HepG2 (cell line): ENCODE data around the gene C4orf46. TPM values are rescaled to one million over a fixed set of nuclear protein-coding genes. Genes with fewer than 3 reads are reported as not detected.

Experiments used
- ATAC-seq: fragments of 200-7000 bp; cut with Tn5 transposase; 3 replicates; pipeline ENCODE4 v1.9.1; 2020; ENCODE audit warnings: mild to moderate bottlenecking, moderate library complexity
- BruUV-seq: library from RNA; stranded (reverse); fragments of 400-500 nt; replicated peaks from 2 replicates; lab custom pipeline; 2021; lab: Mats Ljungman, UMichigan
- CTCF ChIA-PET: fragments of 300-600 bp; formaldehyde crosslinking; extraction: SDS; loops from one replicate; lab custom pipeline; 2021; ENCODE audit warnings: low total read pairs, inconsistent platforms, low intra/inter-chr PET ratio; lab: Yijun Ruan, JAX
- POLR2A ChIA-PET: fragments of 350-600 bp; sonication (Branson Sonifier 250); formaldehyde crosslinking; loops from one replicate; lab custom pipeline; 2020; ENCODE audit warnings: antibody characterized with exemption, inconsistent platforms; lab: Yijun Ruan, JAX
- DNase-seq: peaks from one replicate; pipeline ENCODE4 v3.0.0-alpha.2; 2015; ENCODE audit warnings: low spot score
- FAIRE-seq: peaks from 3 replicates; lab custom pipeline; 2011; peaks lifted over from hg19 to GRCh38; lab: Jason Lieb, UNC
- H2AFZ ChIP-seq: one replicate; pipeline ENCODE4 v1.6.1; 2011; ENCODE audit warnings: low read length, inconsistent platforms
- H3K27ac ChIP-seq: fragments of 300-600 bp; 3 replicates; pipeline ENCODE4 v1.8.0; 2011; ENCODE audit warnings: mixed run types, mild to moderate bottlenecking, mixed read lengths, low read length, inconsistent platforms; ENCODE audit not compliant: insufficient read depth; ENCODE audit errors: extremely low read length
- H3K27me3 ChIP-seq, 2 experiments: fragments of 200-600 bp in 1 of 2; 2 replicates in 1 of 2; 3 replicates in 1 of 2; pipeline versions ENCODE4 v1.6.0 to v1.8.0; 2011; ENCODE audit warnings: low read length in 2 of 2, mild to moderate bottlenecking in 2 of 2, moderate library complexity in 2 of 2, inconsistent platforms in 1 of 2; ENCODE audit not compliant: insufficient read depth in 2 of 2, control insufficient read depth in 1 of 2
- H3K36me3 ChIP-seq, 2 experiments: fragments of 200-600 bp in 1 of 2; replicated peaks in 1 of 2; 2 replicates in 1 of 2; 3 replicates in 1 of 2; pipeline versions ENCODE4 v1.5.1 to v1.8.0; 2011; ENCODE audit warnings: low read length in 2 of 2, inconsistent platforms in 1 of 2; ENCODE audit not compliant: insufficient read depth in 2 of 2, control insufficient read depth in 1 of 2
- H3K4me1 ChIP-seq: 2 replicates; pipeline ENCODE4 v1.5.1; 2012; ENCODE audit warnings: low read length, inconsistent platforms; ENCODE audit not compliant: insufficient read depth
- H3K4me2 ChIP-seq: 2 replicates; pipeline ENCODE4 v1.6.0; 2011; ENCODE audit warnings: low read depth, low read length, inconsistent platforms
- H3K4me3 ChIP-seq, 3 experiments: fragments of 200-600 bp in 1 of 3; sonication (generic), shearing (Covaris generic) in 1 of 3; replicated peaks in 1 of 3; 2 replicates each; pipeline ENCODE4 v1.5.1; 2011 to 2016; ENCODE audit warnings: low read length in 3 of 3, inconsistent platforms in 2 of 3, low read depth in 2 of 3, mild to moderate bottlenecking in 2 of 3, control low read depth in 1 of 3, mixed read lengths in 1 of 3; ENCODE audit not compliant: insufficient read depth in 1 of 3
- H3K79me2 ChIP-seq: one replicate; pipeline ENCODE4 v1.6.1; 2011; ENCODE audit warnings: low read length, inconsistent platforms; ENCODE audit not compliant: insufficient read depth
- H3K9ac ChIP-seq: 2 replicates; pipeline ENCODE4 v1.6.0; 2011; ENCODE audit warnings: mild to moderate bottlenecking, low read depth, low read length, inconsistent platforms; ENCODE audit not compliant: insufficient read depth
- H3K9me3 ChIP-seq: 2 replicates; pipeline ENCODE4 v1.5.1; 2012; ENCODE audit warnings: mild to moderate bottlenecking, low read length
- H4K20me1 ChIP-seq: 2 replicates; pipeline ENCODE4 v1.6.0; 2011; ENCODE audit warnings: inconsistent platforms, mild to moderate bottlenecking, low read length, moderate library complexity; ENCODE audit not compliant: insufficient read depth
- GZF1 ChIP-seq: sonication (generic); formaldehyde crosslinking; IDR thresholded peaks from 2 replicates; pipeline ENCODE4 v1.5.1; 2020; ENCODE audit warnings: mild to moderate bottlenecking, missing genetic modification reagents
- KLF16 ChIP-seq, 2 experiments: sonication (generic) in 1 of 2; formaldehyde crosslinking in 1 of 2; IDR thresholded peaks; 2 replicates each; pipeline versions ENCODE4 v1.6.1 to v1.8.0; 2016 to 2023; ENCODE audit warnings: missing genetic modification reagents in 2 of 2, missing compliant biosample characterization in 1 of 2
- NFIB ChIP-seq: sonication (generic); formaldehyde crosslinking; IDR thresholded peaks from 2 replicates; pipeline ENCODE4 v1.9.0; 2021; ENCODE audit warnings: missing genetic modification reagents, mild to moderate bottlenecking, borderline replicate concordance
- TOPORS ChIP-seq: sonication (generic); formaldehyde crosslinking; IDR thresholded peaks from 2 replicates; pipeline ENCODE4 v1.8.0; 2023; ENCODE audit warnings: mild to moderate bottlenecking, missing genetic modification reagents
- ZNF253 ChIP-seq: sonication (generic); formaldehyde crosslinking; IDR thresholded peaks from 2 replicates; pipeline ENCODE4 v1.8.0; 2022; ENCODE audit warnings: mild to moderate bottlenecking, missing genetic modification reagents, borderline replicate concordance
- WGBS: methylation state at CpG from one replicate; pipeline ENCODE4 v1.1.6; 2017; ENCODE audit warnings: low lambda C conversion rate; 5-methylcytosine and 5-hydroxymethylcytosine counted together
- in situ Hi-C: cut with HindIII; loops from 2 replicates; pipeline ENCODE4 v1.10.0; 2017; ENCODE audit warnings: low pct_unique_long_range_greater_than_20kb; ENCODE audit not compliant: extremely low pct_ligation_motif_present
- intact Hi-C: fragments of 100-400 bp; cut with micrococcal nuclease; formaldehyde crosslinking; loops from one replicate; pipeline ENCODE4 v1.10.0; 2022; ENCODE audit not compliant: unreplicated experiment
- polyA plus RNA-seq, 8 experiments: library from polyadenylated mRNA; depleted of rRNA in 3 of 8; stranded (reverse) in 7 of 8; unstranded in 1 of 8; fragments of >200 nt; fragmentation: Illumina TruSeq in 4 of 8; extraction: Trizol in 4 of 8; gene quantifications; 2 replicates each; pipeline versions ENCODE4 v1.2.1 to v1.2.3, GENCODE V29; 2011 to 2016; ENCODE audit warnings: low read depth in 4 of 8, missing spikeins in 1 of 8, mixed read lengths in 1 of 8; ENCODE audit not compliant: insufficient read depth in 1 of 8
- total RNA-seq, 5 experiments: library from RNA; depleted of rRNA; stranded (reverse); fragments of >200 nt; fragmentation: Illumina TruSeq; extraction: Trizol; gene quantifications; 2 replicates each; pipeline ENCODE4 v1.2.3, GENCODE V29; 2016; ENCODE audit warnings: low read depth in 1 of 5
- TF ChIP-seq, protein P1 (sequence below): sonication (generic); formaldehyde crosslinking; IDR thresholded peaks from 2 replicates; pipeline ENCODE4 v1.8.1; 2022; ENCODE audit warnings: mild to moderate bottlenecking, missing genetic modification reagents
- TF ChIP-seq, protein P2 (sequence below), 2 experiments: fragments of 450-650 bp in 1 of 2; sonication (generic) in 1 of 2; formaldehyde crosslinking; IDR thresholded peaks; 2 replicates each; pipeline versions ENCODE4 v1.5.0 to v1.8.0; 2020 to 2022; ENCODE audit warnings: mild to moderate bottlenecking in 1 of 2, missing genetic modification reagents in 1 of 2
- TF ChIP-seq, protein P3 (sequence below): sonication (generic); formaldehyde crosslinking; IDR thresholded peaks from 2 replicates; pipeline ENCODE4 v1.4.0; 2020; ENCODE audit warnings: missing genetic modification reagents, mild to moderate bottlenecking, borderline replicate concordance
- TF ChIP-seq, protein P4 (sequence below), 2 experiments: sonication (generic) in 1 of 2; formaldehyde crosslinking in 1 of 2; IDR thresholded peaks; 2 replicates each; pipeline versions ENCODE4 v1.5.1 to v1.6.1; 2011 to 2020; ENCODE audit warnings: borderline replicate concordance in 1 of 2, low read depth in 1 of 2, low read length in 1 of 2, mild to moderate bottlenecking in 1 of 2, missing genetic modification reagents in 1 of 2, moderate library complexity in 1 of 2
- TF ChIP-seq, protein P5 (sequence below): sonication (generic); formaldehyde crosslinking; IDR thresholded peaks from 2 replicates; pipeline ENCODE4 v1.4.0; 2020; ENCODE audit warnings: missing genetic modification reagents

C4orf46 gene
- total and polyA plus RNA-seq, 2 of the 13 experiments (the other 11 are each of a cell fraction or from before 2014, with no cell fraction given): 8.5 to 10.4 TPM

DNA sequence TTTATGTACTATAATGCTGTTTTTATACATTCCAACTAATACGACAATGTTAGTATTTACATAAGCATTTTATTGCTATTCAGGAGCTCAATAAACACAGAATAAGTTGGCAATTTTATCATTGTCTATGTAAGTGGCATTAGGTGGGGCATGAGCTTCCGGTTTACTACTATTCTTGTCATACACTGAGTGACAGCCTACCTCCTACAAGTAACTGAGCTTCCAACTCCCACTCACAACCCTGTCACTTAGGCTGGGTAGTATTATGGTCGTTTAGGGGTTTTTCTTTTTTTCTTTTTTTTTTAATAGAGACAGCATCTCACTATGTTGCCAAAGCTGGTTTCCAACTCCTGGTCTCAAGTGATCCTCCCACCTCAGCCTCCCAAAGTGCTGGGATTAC is 44.1 kb upstream of the C4orf46 start:
- H3K4me3 ChIP-seq: no peak overlapping the region
- in situ Hi-C loops (no loop called here), intact Hi-C loops (no loop called here)
- H3K27me3 ChIP-seq: no peaks in the 10 kb centered on the region
- BruUV-seq: no TSS peak
- ATAC-seq (no peak), FAIRE-seq (no peak), DNase-seq (no peak)
- H3K27ac ChIP-seq: no peak overlapping the region
- no peak overlapping the region for H3K4me2 ChIP-seq
- whole genome bisulfite sequencing: 82% methylated on average over 3 of the region's 3 CpGs
- POLR2A ChIA-PET: no interaction called here
- H3K9ac ChIP-seq: no peak overlapping the region
- peaks cover 12 to 90% of the 10 kb centered on the region in 2 experiments for H3K36me3 ChIP-seq
- H3K4me1 ChIP-seq: peaks cover 14% of the 10 kb centered on the region
- no peaks in the 10 kb centered on the region for H4K20me1 ChIP-seq
- H3K79me2 ChIP-seq: peaks cover 15% of the 10 kb centered on the region
- H3K9me3 ChIP-seq: no peaks in the 10 kb centered on the region
- H2AFZ ChIP-seq: no peak overlapping the region
- CTCF ChIA-PET: no interaction called here
- no peak for TF ChIP-seq TOPORS
- TF ChIP-seq ZNF253 (CRISPR knock-in tag): no peak
- no peak for TF ChIP-seq KLF16 (CRISPR knock-in tag; IDR thresholded peaks at IDR 0.05)
- TF ChIP-seq, protein P1, sequence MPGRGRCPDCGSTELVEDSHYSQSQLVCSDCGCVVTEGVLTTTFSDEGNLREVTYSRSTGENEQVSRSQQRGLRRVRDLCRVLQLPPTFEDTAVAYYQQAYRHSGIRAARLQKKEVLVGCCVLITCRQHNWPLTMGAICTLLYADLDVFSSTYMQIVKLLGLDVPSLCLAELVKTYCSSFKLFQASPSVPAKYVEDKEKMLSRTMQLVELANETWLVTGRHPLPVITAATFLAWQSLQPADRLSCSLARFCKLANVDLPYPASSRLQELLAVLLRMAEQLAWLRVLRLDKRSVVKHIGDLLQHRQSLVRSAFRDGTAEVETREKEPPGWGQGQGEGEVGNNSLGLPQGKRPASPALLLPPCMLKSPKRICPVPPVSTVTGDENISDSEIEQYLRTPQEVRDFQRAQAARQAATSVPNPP (CRISPR knock-in tag): no peak
- no peak for TF ChIP-seq GZF1 (CRISPR knock-in tag)
- TF ChIP-seq, protein P2, sequence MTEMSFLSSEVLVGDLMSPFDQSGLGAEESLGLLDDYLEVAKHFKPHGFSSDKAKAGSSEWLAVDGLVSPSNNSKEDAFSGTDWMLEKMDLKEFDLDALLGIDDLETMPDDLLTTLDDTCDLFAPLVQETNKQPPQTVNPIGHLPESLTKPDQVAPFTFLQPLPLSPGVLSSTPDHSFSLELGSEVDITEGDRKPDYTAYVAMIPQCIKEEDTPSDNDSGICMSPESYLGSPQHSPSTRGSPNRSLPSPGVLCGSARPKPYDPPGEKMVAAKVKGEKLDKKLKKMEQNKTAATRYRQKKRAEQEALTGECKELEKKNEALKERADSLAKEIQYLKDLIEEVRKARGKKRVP (CRISPR knock-in tag; IDR thresholded peaks at IDR 0.05): no peak
- no peak for TF ChIP-seq NFIB (CRISPR knock-in tag)
- TF ChIP-seq, protein P3, sequence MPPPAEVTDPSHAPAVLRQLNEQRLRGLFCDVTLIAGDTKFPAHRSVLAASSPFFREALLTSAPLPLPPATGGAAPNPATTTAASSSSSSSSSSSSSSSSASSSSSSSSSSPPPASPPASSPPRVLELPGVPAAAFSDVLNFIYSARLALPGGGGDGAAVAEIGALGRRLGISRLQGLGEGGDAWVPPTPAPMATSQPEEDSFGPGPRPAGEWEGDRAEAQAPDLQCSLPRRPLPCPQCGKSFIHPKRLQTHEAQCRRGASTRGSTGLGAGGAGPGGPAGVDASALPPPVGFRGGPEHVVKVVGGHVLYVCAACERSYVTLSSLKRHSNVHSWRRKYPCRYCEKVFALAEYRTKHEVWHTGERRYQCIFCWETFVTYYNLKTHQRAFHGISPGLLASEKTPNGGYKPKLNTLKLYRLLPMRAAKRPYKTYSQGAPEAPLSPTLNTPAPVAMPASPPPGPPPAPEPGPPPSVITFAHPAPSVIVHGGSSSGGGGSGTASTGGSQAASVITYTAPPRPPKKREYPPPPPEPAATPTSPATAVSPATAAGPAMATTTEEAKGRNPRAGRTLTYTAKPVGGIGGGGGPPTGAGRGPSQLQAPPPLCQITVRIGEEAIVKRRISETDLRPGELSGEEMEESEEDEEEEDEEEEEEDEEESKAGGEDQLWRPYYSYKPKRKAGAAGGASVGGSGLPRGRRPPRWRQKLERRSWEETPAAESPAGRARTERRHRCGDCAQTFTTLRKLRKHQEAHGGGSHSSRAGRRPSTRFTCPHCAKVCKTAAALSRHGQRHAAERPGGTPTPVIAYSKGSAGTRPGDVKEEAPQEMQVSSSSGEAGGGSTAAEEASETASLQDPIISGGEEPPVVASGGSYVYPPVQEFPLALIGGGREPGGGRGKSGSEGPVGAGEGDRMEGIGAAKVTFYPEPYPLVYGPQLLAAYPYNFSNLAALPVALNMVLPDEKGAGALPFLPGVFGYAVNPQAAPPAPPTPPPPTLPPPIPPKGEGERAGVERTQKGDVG (CRISPR knock-in tag): no peak
- TF ChIP-seq, protein P4, sequence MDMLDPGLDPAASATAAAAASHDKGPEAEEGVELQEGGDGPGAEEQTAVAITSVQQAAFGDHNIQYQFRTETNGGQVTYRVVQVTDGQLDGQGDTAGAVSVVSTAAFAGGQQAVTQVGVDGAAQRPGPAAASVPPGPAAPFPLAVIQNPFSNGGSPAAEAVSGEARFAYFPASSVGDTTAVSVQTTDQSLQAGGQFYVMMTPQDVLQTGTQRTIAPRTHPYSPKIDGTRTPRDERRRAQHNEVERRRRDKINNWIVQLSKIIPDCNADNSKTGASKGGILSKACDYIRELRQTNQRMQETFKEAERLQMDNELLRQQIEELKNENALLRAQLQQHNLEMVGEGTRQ (IDR thresholded peaks at IDR 0.05; ENCODE audit: low read depth, low read length): no peak
- TF ChIP-seq, protein P4 (CRISPR knock-in tag; IDR thresholded peaks at IDR 0.05; ENCODE audit: borderline replicate concordance): no peak
- TF ChIP-seq, protein P5, sequence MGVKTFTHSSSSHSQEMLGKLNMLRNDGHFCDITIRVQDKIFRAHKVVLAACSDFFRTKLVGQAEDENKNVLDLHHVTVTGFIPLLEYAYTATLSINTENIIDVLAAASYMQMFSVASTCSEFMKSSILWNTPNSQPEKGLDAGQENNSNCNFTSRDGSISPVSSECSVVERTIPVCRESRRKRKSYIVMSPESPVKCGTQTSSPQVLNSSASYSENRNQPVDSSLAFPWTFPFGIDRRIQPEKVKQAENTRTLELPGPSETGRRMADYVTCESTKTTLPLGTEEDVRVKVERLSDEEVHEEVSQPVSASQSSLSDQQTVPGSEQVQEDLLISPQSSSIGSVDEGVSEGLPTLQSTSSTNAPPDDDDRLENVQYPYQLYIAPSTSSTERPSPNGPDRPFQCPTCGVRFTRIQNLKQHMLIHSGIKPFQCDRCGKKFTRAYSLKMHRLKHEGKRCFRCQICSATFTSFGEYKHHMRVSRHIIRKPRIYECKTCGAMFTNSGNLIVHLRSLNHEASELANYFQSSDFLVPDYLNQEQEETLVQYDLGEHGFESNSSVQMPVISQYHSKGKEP (CRISPR knock-in tag): no peak
